Endothelial cell of umbilical vein (primary cell): Measurements from ENCODE around the gene INCENP. TPM values are rescaled to one million over a fixed set of nuclear protein-coding genes. Genes with fewer than 3 reads are reported as not detected.

Experiments
- BruUV-seq: library from RNA; stranded (reverse); fragments of 400-500 nt; replicated peaks from 2 replicates; lab custom pipeline; 2021; lab: Mats Ljungman, UMichigan
- CTCF ChIA-PET: fragments of 300-600, 350-600 bp; sonication (Branson Sonifier 250); formaldehyde crosslinking; loops from one replicate; lab custom pipeline; 2021; ENCODE audit warnings: antibody characterized with exemption, inconsistent platforms; lab: Charles Lee
- POLR2A ChIA-PET: fragments of 300-600, 350-600 bp; sonication (Branson Sonifier 250); formaldehyde crosslinking; loops from one replicate; lab custom pipeline; 2021; ENCODE audit warnings: antibody characterized with exemption, inconsistent platforms; lab: Charles Lee
- DNase-seq: peaks from one replicate; pipeline ENCODE4 v3.0.0-alpha.2; 2011; ENCODE audit warnings: low read depth, low spot score
- FAIRE-seq: peaks from 2 replicates; lab custom pipeline; 2011; peaks lifted over from hg19 to GRCh38; lab: Jason Lieb, UNC
- H2AFZ ChIP-seq: 2 replicates; pipeline ENCODE4 v1.6.0; 2012; ENCODE audit warnings: low read depth, low read length, control low read depth, inconsistent platforms
- H3K27ac ChIP-seq: 2 replicates; pipeline ENCODE4 v1.5.1; 2011; ENCODE audit warnings: low read depth, mild to moderate bottlenecking, control low read depth, low read length, moderate library complexity; ENCODE audit not compliant: insufficient read depth
- H3K27me3 ChIP-seq, 2 experiments: 2 replicates each; pipeline versions ENCODE4 v1.6.0 to v1.6.1; 2011; ENCODE audit warnings: low read length in 2 of 2, mixed read lengths in 1 of 2; ENCODE audit not compliant: control insufficient read depth in 2 of 2, insufficient read depth in 2 of 2
- H3K36me3 ChIP-seq, 2 experiments: 2 replicates in 1 of 2; 3 replicates in 1 of 2; pipeline ENCODE4 v1.5.1; 2011; ENCODE audit warnings: low read length in 2 of 2, mild to moderate bottlenecking in 1 of 2, moderate library complexity in 1 of 2; ENCODE audit not compliant: control insufficient read depth in 2 of 2, insufficient read depth in 2 of 2; ENCODE audit errors: extremely low read depth in 1 of 2
- H3K4me1 ChIP-seq: 3 replicates; pipeline ENCODE4 v1.5.1; 2011; ENCODE audit warnings: mild to moderate bottlenecking, low read length; ENCODE audit not compliant: control insufficient read depth, insufficient read depth; ENCODE audit errors: extremely low read depth
- H3K4me2 ChIP-seq: 2 replicates; pipeline ENCODE4 v1.6.1; 2011; ENCODE audit warnings: low read length, control low read depth, mixed read lengths; ENCODE audit not compliant: insufficient read depth
- H3K4me3 ChIP-seq, 3 experiments: fragments of 200-600 bp in 1 of 3; sonication (generic), shearing (Covaris generic) in 1 of 3; replicated peaks in 1 of 3; 2 replicates each; pipeline ENCODE4 v1.5.1; 2011 to 2016; ENCODE audit warnings: control low read depth in 3 of 3, low read length in 3 of 3, mild to moderate bottlenecking in 2 of 3, inconsistent platforms in 1 of 3, low read depth in 1 of 3, moderate library complexity in 1 of 3; ENCODE audit not compliant: insufficient read depth in 1 of 3
- H3K79me2 ChIP-seq: 2 replicates; pipeline ENCODE4 v1.6.0; 2012; ENCODE audit warnings: low read length, inconsistent platforms; ENCODE audit not compliant: control insufficient read depth, insufficient read depth
- H3K9ac ChIP-seq: replicated peaks from 2 replicates; pipeline ENCODE3; 2011; ENCODE audit warnings: low read length, control low read depth; ENCODE audit not compliant: insufficient read depth; ENCODE audit errors: extremely low read depth
- H3K9me1 ChIP-seq: replicated peaks from 3 replicates; pipeline ENCODE4 v1.6.0; 2011; ENCODE audit warnings: mild to moderate bottlenecking, low read length; ENCODE audit not compliant: control insufficient read depth, insufficient read depth; ENCODE audit errors: extremely low read depth
- H3K9me3 ChIP-seq: replicated peaks from 2 replicates; pipeline ENCODE4 v1.5.1; 2012; ENCODE audit warnings: low read length, inconsistent platforms; ENCODE audit not compliant: control insufficient read depth, insufficient read depth
- H4K20me1 ChIP-seq: replicated peaks from 2 replicates; pipeline ENCODE3; 2011; ENCODE audit warnings: mild to moderate bottlenecking, low read length; ENCODE audit not compliant: control insufficient read depth, insufficient read depth; ENCODE audit errors: extremely low read depth
- EZH2 ChIP-seq: IDR thresholded peaks from 2 replicates; pipeline ENCODE4 v1.6.1; 2012; ENCODE audit warnings: borderline replicate concordance, low read depth, mild to moderate bottlenecking, moderate library complexity, low read length, inconsistent platforms; ENCODE audit not compliant: severe bottlenecking
- FOS ChIP-seq: IDR thresholded peaks from 2 replicates; pipeline ENCODE4 v1.6.1; 2011; ENCODE audit warnings: mild to moderate bottlenecking, low read length, moderate library complexity, borderline replicate concordance; ENCODE audit not compliant: insufficient read depth
- GATA2 ChIP-seq: IDR thresholded peaks from 2 replicates; pipeline ENCODE4 v1.7.0; 2011; ENCODE audit warnings: low read depth, mild to moderate bottlenecking, moderate library complexity, mixed read lengths, low read length; ENCODE audit not compliant: insufficient read length, insufficient read depth
- JUN ChIP-seq: IDR thresholded peaks from 2 replicates; pipeline ENCODE4 v1.6.1; 2011; ENCODE audit warnings: borderline replicate concordance, low read depth; ENCODE audit not compliant: insufficient read length, insufficient read depth
- MAX ChIP-seq: IDR thresholded peaks from 2 replicates; pipeline ENCODE4 v1.6.1; 2011; ENCODE audit not compliant: insufficient read depth, insufficient read length
- MYC ChIP-seq: IDR thresholded peaks from one replicate; pipeline ENCODE4 v1.6.1; 2011; ENCODE audit warnings: mild to moderate bottlenecking, low read depth, low read length
- POLR2A ChIP-seq: IDR thresholded peaks from 2 replicates; pipeline ENCODE4 v1.6.1; 2012; ENCODE audit warnings: low read depth, mild to moderate bottlenecking, control low read depth, low read length
- POLR2AphosphoS5 ChIP-seq: IDR thresholded peaks from 2 replicates; pipeline ENCODE4 v1.6.1; 2012; ENCODE audit warnings: low read depth, mild to moderate bottlenecking, control low read depth, low read length, moderate library complexity; ENCODE audit not compliant: insufficient read depth
- dilution Hi-C: fragments of 300-500 bp; cut with MboI; formaldehyde crosslinking; loops from one replicate; pipeline ENCODE4 v1.15.0; 2019; ENCODE audit warnings: low sequenced_read_pairs; ENCODE audit not compliant: extremely low pct_ligation_motif_present
- intact Hi-C: fragments of 100-400 bp; cut with micrococcal nuclease; formaldehyde crosslinking; loops from one replicate; pipeline ENCODE4 v1.10.0; 2022
- polyA plus RNA-seq, 4 experiments: library from polyadenylated mRNA; depleted of rRNA in 3 of 4; stranded (reverse) in 3 of 4; unstranded in 1 of 4; fragments of >200 nt; gene quantifications; 2 replicates each; pipeline versions ENCODE4 v1.2.1 to v1.2.3, GENCODE V29; 2011 to 2012; ENCODE audit warnings: missing spikeins in 1 of 4
- total RNA-seq: library from RNA; stranded (reverse); gene quantifications from 2 replicates; pipeline ENCODE4 v1.2.3, GENCODE V29; 2021
- TF ChIP-seq, protein P1 (sequence below), 2 donors: IDR thresholded peaks; 1 replicate in 1 of 2; 2 replicates in 1 of 2; pipeline ENCODE4 v1.5.1; 2011; ENCODE audit warnings: low read length in 2 of 2, mild to moderate bottlenecking in 2 of 2, moderate library complexity in 2 of 2, control low read depth in 1 of 2, inconsistent platforms in 1 of 2, low read depth in 1 of 2; ENCODE audit not compliant: insufficient read depth in 1 of 2; ENCODE audit errors: extremely low read depth in 1 of 2

The INCENP gene
- total and polyA plus RNA-seq, 2 donors (not counting 3 experiments of a cell fraction or from before 2014, with no cell fraction given) = 22.9 to 86.8 TPM

DNA sequence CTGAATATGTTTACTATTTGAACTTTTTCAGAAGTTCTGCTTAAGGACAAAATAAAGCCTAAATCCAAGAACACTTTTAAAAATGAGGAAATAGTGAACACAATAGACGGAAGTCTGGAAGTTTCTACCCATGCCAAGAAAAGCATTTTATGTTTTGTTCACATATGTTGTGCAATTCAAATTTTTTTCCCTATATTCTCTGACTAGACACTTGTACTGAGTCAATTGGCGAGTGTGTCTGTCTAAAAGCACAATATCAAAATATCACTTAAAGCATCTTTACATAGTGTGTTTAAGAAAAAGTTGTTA is 29.2 kb downstream of the INCENP start:
- dilution Hi-C loops = no loop called here
- peak; percentile 98 for FAIRE-seq

GRCh38 chr11:62153617-62154016 is 29.8 kb downstream of the INCENP start:
- peaks cover 5 to 11% of the 10 kb centered on the region in 2 experiments for H3K36me3 ChIP-seq
- dilution Hi-C loops = no loop called here
- no peaks in the 10 kb centered on the region for H3K9me3 ChIP-seq
- peak overlapping the region; percentile 41 for H3K4me2 ChIP-seq
- H3K4me1 ChIP-seq = peaks cover 22% of the 10 kb centered on the region
- no peak overlapping the region for H3K9ac ChIP-seq
- TF ChIP-seq MYC (no peak), POLR2AphosphoS5 (no peak), POLR2A (no peak), FOS (no peak), GATA2 (no peak), EZH2 (no peak), JUN (no peak), MAX (no peak)
- TF ChIP-seq, protein P1, sequence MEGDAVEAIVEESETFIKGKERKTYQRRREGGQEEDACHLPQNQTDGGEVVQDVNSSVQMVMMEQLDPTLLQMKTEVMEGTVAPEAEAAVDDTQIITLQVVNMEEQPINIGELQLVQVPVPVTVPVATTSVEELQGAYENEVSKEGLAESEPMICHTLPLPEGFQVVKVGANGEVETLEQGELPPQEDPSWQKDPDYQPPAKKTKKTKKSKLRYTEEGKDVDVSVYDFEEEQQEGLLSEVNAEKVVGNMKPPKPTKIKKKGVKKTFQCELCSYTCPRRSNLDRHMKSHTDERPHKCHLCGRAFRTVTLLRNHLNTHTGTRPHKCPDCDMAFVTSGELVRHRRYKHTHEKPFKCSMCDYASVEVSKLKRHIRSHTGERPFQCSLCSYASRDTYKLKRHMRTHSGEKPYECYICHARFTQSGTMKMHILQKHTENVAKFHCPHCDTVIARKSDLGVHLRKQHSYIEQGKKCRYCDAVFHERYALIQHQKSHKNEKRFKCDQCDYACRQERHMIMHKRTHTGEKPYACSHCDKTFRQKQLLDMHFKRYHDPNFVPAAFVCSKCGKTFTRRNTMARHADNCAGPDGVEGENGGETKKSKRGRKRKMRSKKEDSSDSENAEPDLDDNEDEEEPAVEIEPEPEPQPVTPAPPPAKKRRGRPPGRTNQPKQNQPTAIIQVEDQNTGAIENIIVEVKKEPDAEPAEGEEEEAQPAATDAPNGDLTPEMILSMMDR (IDR thresholded peaks at IDR 0.05; ENCODE audit: extremely low read depth in 1 of 2, insufficient read depth in 1 of 2, low read depth in 1 of 2, low read length in 2 of 2) = no peak
- no peak overlapping the region for H3K4me3 ChIP-seq
- FAIRE-seq (no peak), DNase-seq (no peak)
- CTCF ChIA-PET = interaction anchor here (0.7 to 1.9 kb wide), 5 partner anchors 10 to 52 kb away, joined by 3 to 19 read pairs (median 3); no protein-coding TSS in a partner anchor
- peaks cover 0 to 3% of the 10 kb centered on the region in 2 experiments for H3K27me3 ChIP-seq
- POLR2A ChIA-PET = no interaction called here
- intact Hi-C loops = loop anchor here (2.0 kb wide), 1 partner anchor 29 kb away; the partner anchor contains the start of gene INCENP
- no TSS peak for BruUV-seq
- H2AFZ ChIP-seq = no peak overlapping the region
- H3K27ac ChIP-seq = peak overlapping the region; percentile 58
- H3K9me1 ChIP-seq = no peaks in the 10 kb centered on the region
- no peaks in the 10 kb centered on the region for H3K79me2 ChIP-seq
- H4K20me1 ChIP-seq = no peaks in the 10 kb centered on the region

More for the DNA sequence above, 29.2 kb downstream of the INCENP start:
- Histone ChIP-seq H3K9me3 (no peaks in the 10 kb centered on the region), H4K20me1 (no peaks in the 10 kb centered on the region), H3K36me3 (peaks cover 7 to 17% of the 10 kb centered on the region in 2 experiments), H3K9me1 (no peaks in the 10 kb centered on the region), H3K79me2 (no peaks in the 10 kb centered on the region), H2AFZ (no peak overlapping the region), H3K27me3 (peaks cover 0 to 3% of the 10 kb centered on the region in 2 experiments), H3K4me1 (peaks cover 22% of the 10 kb centered on the region), H3K27ac (peak overlapping the region; percentile 58), H3K4me3 (no peak overlapping the region), H3K9ac (peak overlapping the region; percentile 5), H3K4me2 (peak overlapping the region; percentile 41)
- TF ChIP-seq POLR2A (peak; percentile 53), JUN (peak; percentile 19)
- TF ChIP-seq, protein P1 (IDR thresholded peaks at IDR 0.05; ENCODE audit: extremely low read depth in 1 of 2, insufficient read depth in 1 of 2, low read depth in 1 of 2, low read length in 2 of 2) = no peak
- POLR2A ChIA-PET = no interaction called here
- intact Hi-C loops = loop anchor here (2.0 kb wide), 1 partner anchor 28 kb away; the partner anchor contains the start of gene INCENP
- CTCF ChIA-PET = interaction anchor here (0.7 to 1.9 kb wide), 7 partner anchors 10 to 71 kb away, joined by 3 to 19 read pairs (median 3); no protein-coding TSS in a partner anchor
- peak; percentile 94 for DNase-seq
- BruUV-seq = no TSS peak
